PC-9 (cell line): Measurements from ENCODE around the gene GPR108. TPM values are rescaled to one million over a fixed set of nuclear protein-coding genes. Genes with fewer than 3 reads are reported as not detected.

Source experiments
- BruUV-seq: library from RNA; stranded (reverse); fragments of 400-500 nt; replicated peaks from 2 replicates; lab custom pipeline; 2021; lab: Mats Ljungman, UMichigan
- CTCF ChIA-PET: fragments of 300-600 bp; sonication (Branson Sonifier 250); formaldehyde crosslinking; loops from one replicate; lab custom pipeline; 2022; ENCODE audit warnings: antibody characterized with exemption; lab: Charles Lee
- POLR2A ChIA-PET: fragments of 300-600 bp; sonication (Branson Sonifier 250); formaldehyde crosslinking; loops from one replicate; lab custom pipeline; 2022; ENCODE audit warnings: antibody characterized with exemption; ENCODE audit not compliant: unreplicated experiment; lab: Charles Lee
- DNase-seq, 2 experiments: peaks; one replicate each; pipeline versions ENCODE4 v3.0.0 to v3.0.0-alpha.2; 2015 to 2022; ENCODE audit warnings: mixed read lengths in 1 of 2
- H2AFZ ChIP-seq: fragments of 200-600 bp; sonication (generic); 2 replicates; pipeline ENCODE4 v1.8.1; 2017; ENCODE audit warnings: antibody characterized with exemption
- H3F3A ChIP-seq: fragments of 200-600 bp; sonication (generic); 2 replicates; pipeline ENCODE4 v1.8.1; 2017; ENCODE audit warnings: antibody characterized with exemption, mild to moderate bottlenecking, low read depth; ENCODE audit not compliant: insufficient read depth
- H3K27ac ChIP-seq: fragments of 200-600 bp; sonication (generic); 2 replicates; pipeline ENCODE4 v1.6.1; 2016; ENCODE audit warnings: mixed run types
- H3K27me3 ChIP-seq: fragments of 200-600 bp; sonication (generic); 2 replicates; pipeline ENCODE4 v1.6.1; 2016; ENCODE audit warnings: low read depth, mixed run types; ENCODE audit not compliant: insufficient read depth
- H3K36me3 ChIP-seq: fragments of 200-600 bp; sonication (generic); 2 replicates; pipeline ENCODE4 v1.6.1; 2016; ENCODE audit warnings: low read depth, mixed run types
- H3K4me1 ChIP-seq: fragments of 200-600 bp; sonication (generic); replicated peaks from 2 replicates; pipeline ENCODE4 v1.6.1; 2016; ENCODE audit warnings: mixed run types; ENCODE audit not compliant: insufficient read depth
- H3K4me2 ChIP-seq: fragments of 200-600 bp; sonication (generic); 2 replicates; pipeline ENCODE4 v1.6.1; 2017; ENCODE audit warnings: mixed run types
- H3K4me3 ChIP-seq: fragments of 200-600 bp; sonication (generic); 2 replicates; pipeline ENCODE4 v1.6.1; 2016; ENCODE audit warnings: mixed run types
- H3K79me2 ChIP-seq: fragments of 200-600 bp; sonication (generic); 2 replicates; pipeline ENCODE4 v1.6.1; 2017; ENCODE audit warnings: low read depth, mixed run types
- H3K9me2 ChIP-seq: fragments of 200-600 bp; sonication (generic); 2 replicates; pipeline ENCODE4 v1.8.1; 2017; ENCODE audit warnings: mild to moderate bottlenecking; ENCODE audit not compliant: insufficient read depth
- H3K9me3 ChIP-seq: fragments of 200-600 bp; sonication (generic); 2 replicates; pipeline ENCODE4 v1.8.1; 2016; ENCODE audit warnings: low read depth; ENCODE audit not compliant: insufficient read depth
- H4K20me1 ChIP-seq: fragments of 200-600 bp; sonication (generic); 2 replicates; pipeline ENCODE4 v1.8.1; 2017; ENCODE audit not compliant: insufficient read depth
- EZH2 ChIP-seq: fragments of 200-600 bp; sonication (generic); IDR thresholded peaks from 2 replicates; pipeline ENCODE4 v1.8.0; 2017; ENCODE audit warnings: antibody characterized with exemption, low read depth
- intact Hi-C: fragments of 100-400 bp; cut with micrococcal nuclease; formaldehyde crosslinking; loops from one replicate; pipeline ENCODE4 v1.10.0; 2022; ENCODE audit not compliant: unreplicated experiment
- total RNA-seq: library from RNA; stranded (reverse); gene quantifications from 2 replicates; pipeline ENCODE4 v1.2.3, GENCODE V29; 2021
- TF ChIP-seq, protein P1 (sequence below): fragments of 200-600 bp; sonication (generic); conservative IDR thresholded peaks from 2 replicates; pipeline ENCODE4 v1.6.1; 2017; ENCODE audit warnings: mixed run types, antibody characterized with exemption, mild to moderate bottlenecking, moderate library complexity

Gene GPR108
- total RNA-seq, 1 experiment from 2014 or later: 66.8 TPM

DNA sequence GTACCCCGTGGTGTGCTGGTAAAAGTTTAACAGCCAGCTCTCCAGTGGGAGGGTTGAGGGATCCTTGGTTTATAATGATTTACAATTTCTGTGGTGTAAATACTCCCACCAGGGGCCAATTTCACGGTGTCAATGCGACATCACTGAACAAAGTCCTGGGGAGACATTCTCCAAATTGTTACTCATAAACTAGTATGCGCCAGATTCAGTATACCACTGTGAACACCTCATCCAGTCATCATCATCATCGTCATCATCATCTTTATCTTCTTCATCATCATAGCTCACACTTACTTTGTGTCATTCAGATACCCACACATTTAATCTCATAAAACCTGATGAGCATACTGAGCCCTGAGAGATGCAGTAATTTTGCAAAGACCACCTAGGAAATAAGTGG is 50.3 kb downstream of the GPR108 start:
- H3K9me3 ChIP-seq: no peaks in the 10 kb centered on the region
- POLR2A ChIA-PET: interaction anchor here (0.6 kb wide), 1 partner anchor 149 kb away, joined by 4 read pairs; no protein-coding TSS in a partner anchor

DNA sequence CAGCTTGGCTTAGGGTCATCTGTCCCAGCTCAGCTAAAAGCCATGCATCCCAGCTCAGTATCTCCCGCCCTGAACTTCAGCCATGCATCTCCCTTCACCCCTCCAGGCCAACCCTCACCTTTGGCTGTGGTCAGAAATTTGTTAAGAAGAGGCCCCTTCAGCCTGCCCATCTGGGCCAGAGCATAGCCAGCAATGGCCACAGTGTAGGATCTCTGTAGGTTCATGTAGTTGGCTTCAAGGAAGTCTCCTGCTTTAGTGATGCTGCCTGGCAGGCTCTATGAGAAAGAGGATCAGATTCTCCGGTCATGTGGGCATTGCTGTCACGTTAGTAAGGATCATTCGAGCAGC is 50.8 kb downstream of the GPR108 start:
- Histone ChIP-seq H2AFZ (no peak overlapping the region), H3K36me3 (no peaks in the 10 kb centered on the region), H3K4me3 (no peak overlapping the region), H3F3A (peaks cover 1% of the 10 kb centered on the region; the same call in 1 of the 2 replicates), H3K4me1 (peaks cover 5% of the 10 kb centered on the region; the same call in 1 of the 2 replicates), H4K20me1 (no peaks in the 10 kb centered on the region), H3K4me2 (no peak overlapping the region), H3K79me2 (no peaks in the 10 kb centered on the region), H3K9me3 (no peaks in the 10 kb centered on the region), H3K27me3 (no peaks in the 10 kb centered on the region), H3K27ac (no peak overlapping the region), H3K9me2 (no peaks in the 10 kb centered on the region)
- DNase-seq: no peak
- POLR2A ChIA-PET: interaction anchor here (0.6 kb wide), 1 partner anchor 413 kb away, joined by 3 read pairs; no protein-coding TSS in a partner anchor
- CTCF ChIA-PET: no interaction called here
- intact Hi-C loops: no loop called here
- no TSS peak for BruUV-seq
- no peak for TF ChIP-seq EZH2
- TF ChIP-seq, protein P1, sequence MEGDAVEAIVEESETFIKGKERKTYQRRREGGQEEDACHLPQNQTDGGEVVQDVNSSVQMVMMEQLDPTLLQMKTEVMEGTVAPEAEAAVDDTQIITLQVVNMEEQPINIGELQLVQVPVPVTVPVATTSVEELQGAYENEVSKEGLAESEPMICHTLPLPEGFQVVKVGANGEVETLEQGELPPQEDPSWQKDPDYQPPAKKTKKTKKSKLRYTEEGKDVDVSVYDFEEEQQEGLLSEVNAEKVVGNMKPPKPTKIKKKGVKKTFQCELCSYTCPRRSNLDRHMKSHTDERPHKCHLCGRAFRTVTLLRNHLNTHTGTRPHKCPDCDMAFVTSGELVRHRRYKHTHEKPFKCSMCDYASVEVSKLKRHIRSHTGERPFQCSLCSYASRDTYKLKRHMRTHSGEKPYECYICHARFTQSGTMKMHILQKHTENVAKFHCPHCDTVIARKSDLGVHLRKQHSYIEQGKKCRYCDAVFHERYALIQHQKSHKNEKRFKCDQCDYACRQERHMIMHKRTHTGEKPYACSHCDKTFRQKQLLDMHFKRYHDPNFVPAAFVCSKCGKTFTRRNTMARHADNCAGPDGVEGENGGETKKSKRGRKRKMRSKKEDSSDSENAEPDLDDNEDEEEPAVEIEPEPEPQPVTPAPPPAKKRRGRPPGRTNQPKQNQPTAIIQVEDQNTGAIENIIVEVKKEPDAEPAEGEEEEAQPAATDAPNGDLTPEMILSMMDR: no peak

More for the DNA sequence above, 50.3 kb downstream of the GPR108 start:
- H3K4me1 ChIP-seq: 0 out of 2 replicates have a peak, but pooled peaks cover under 1% of the 10 kb centered on the region
- no peaks in the 10 kb centered on the region for H3K9me2 ChIP-seq
- H3K4me2 ChIP-seq: no peak overlapping the region
- no peak overlapping the region for H3K27ac ChIP-seq
- no peak overlapping the region for H3K4me3 ChIP-seq
- H3F3A ChIP-seq: no peaks in the 10 kb centered on the region; the same call in 1 of the 2 replicates
- TF ChIP-seq, protein P1: no peak
- TF ChIP-seq EZH2: no peak
- H4K20me1 ChIP-seq: no peaks in the 10 kb centered on the region
- CTCF ChIA-PET: interaction anchor here (0.6 kb wide), 1 partner anchor 737 kb away, joined by 4 read pairs; no protein-coding TSS in a partner anchor
- DNase-seq: no peak
- H2AFZ ChIP-seq: no peak overlapping the region
- H3K27me3 ChIP-seq: no peaks in the 10 kb centered on the region
- no TSS peak for BruUV-seq
- H3K79me2 ChIP-seq: no peaks in the 10 kb centered on the region
- intact Hi-C loops: no loop called here
- H3K36me3 ChIP-seq: no peaks in the 10 kb centered on the region

DNA sequence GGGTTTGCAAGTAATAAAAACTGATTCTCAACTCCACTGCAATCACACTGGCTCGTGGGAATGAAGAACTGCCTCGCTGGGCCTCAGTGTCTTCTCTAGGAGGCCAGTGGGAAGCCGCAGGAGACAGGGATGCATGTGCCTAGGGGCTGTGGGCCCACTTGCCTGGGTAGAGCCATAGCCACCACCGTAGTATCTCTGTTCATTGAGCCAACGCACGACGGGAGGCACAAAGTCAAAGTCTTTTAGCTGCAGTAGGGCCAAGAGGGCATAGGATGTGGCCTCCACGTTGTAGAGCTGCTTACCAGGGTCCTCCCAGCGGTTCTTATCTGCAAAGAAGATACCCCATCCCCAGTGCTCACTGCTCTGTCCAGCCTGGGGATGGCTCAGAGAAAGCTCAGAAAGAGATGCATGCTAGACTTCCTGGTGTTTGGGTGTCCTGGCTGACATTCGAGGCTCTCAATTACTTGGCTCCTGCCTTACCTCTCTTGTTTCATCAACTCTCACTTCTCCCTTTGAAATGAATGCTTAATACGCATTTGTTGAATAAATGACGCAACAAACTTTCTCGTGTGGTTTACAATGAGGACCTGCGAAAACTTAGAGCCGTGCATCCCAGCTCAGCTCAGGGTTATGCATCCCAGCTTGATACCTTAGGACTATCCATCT is 51.3 kb downstream of the GPR108 start:
- Histone ChIP-seq H4K20me1 (no peaks in the 10 kb centered on the region), H3K36me3 (no peaks in the 10 kb centered on the region), H3F3A (peaks cover 6% of the 10 kb centered on the region; the same call in 1 of the 2 replicates), H3K9me2 (no peaks in the 10 kb centered on the region), H3K79me2 (no peaks in the 10 kb centered on the region), H2AFZ (no peak overlapping the region), H3K27ac (no peak overlapping the region), H3K4me3 (no peak overlapping the region), H3K4me2 (no peak overlapping the region), H3K4me1 (peaks cover 10% of the 10 kb centered on the region), H3K9me3 (no peaks in the 10 kb centered on the region), H3K27me3 (no peaks in the 10 kb centered on the region)
- intact Hi-C loops: no loop called here
- no TSS peak for BruUV-seq
- CTCF ChIA-PET: no interaction called here
- TF ChIP-seq EZH2: no peak
- TF ChIP-seq, protein P1: no peak
- POLR2A ChIA-PET: interaction anchor here (0.6 kb wide), 1 partner anchor 413 kb away, joined by 3 read pairs; no protein-coding TSS in a partner anchor
- no peak for DNase-seq
